ENCODE data around the gene PRRC1. TPM values are rescaled to one million over a fixed set of nuclear protein-coding genes. Genes with fewer than 3 reads are reported as not detected.

The PRRC1 gene
- polyA plus RNA-seq, 1 of the 3 experiments (the other 2 are of a cell fraction), result 26.6 TPM

- H3F3A ChIP-seq (replicated peaks; ENCODE audit: insufficient read depth), result no peaks in the 10 kb centered on the region
- H3K27ac ChIP-seq (ENCODE audit: low read depth in 2 of 2, low read length in 1 of 2), result no peak overlapping the region
- H2AFZ ChIP-seq (ENCODE audit: low read depth), result no peak overlapping the region
- POLR2A ChIA-PET, result no interaction called here
- H3K36me3 ChIP-seq (replicated peaks in 1 of 2; ENCODE audit: control insufficient read depth in 1 of 2, insufficient read depth in 2 of 2, low read length in 1 of 2), result no peaks in the 10 kb centered on the region
- TF ChIP-seq, protein P1, sequence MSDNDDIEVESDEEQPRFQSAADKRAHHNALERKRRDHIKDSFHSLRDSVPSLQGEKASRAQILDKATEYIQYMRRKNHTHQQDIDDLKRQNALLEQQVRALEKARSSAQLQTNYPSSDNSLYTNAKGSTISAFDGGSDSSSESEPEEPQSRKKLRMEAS (IDR thresholded peaks at IDR 0.05; ENCODE audit: low read depth), result no peak
- peak; percentile 37 for TF ChIP-seq SMC3 (IDR thresholded peaks at IDR 0.05; ENCODE audit: low read depth, low read length)
- peak; percentile 99 for TF ChIP-seq CTCF (IDR thresholded peaks at IDR 0.05)
- no peak for TF ChIP-seq FOXJ3 (CRISPR knock-in tag; IDR thresholded peaks at IDR 0.05)
- TF ChIP-seq RAD21 (IDR thresholded peaks at IDR 0.05; ENCODE audit: low read length), result peak; percentile 49
- no peaks in the 10 kb centered on the region for H3K9me2 ChIP-seq
- H3K9me3 ChIP-seq, result no peaks in the 10 kb centered on the region
- H4K20me1 ChIP-seq (ENCODE audit: insufficient read depth), result no peaks in the 10 kb centered on the region
- peaks cover 5% of the 10 kb centered on the region; the same call in 1 of the 2 replicates for H3K27me3 ChIP-seq (ENCODE audit: insufficient read depth)
- no peak overlapping the region for H3K4me2 ChIP-seq
- H3K9ac ChIP-seq, result no peak overlapping the region
- no peak overlapping the region; a peak in 1 of 4 replicates for H3K4me3 ChIP-seq (ENCODE audit: low read depth in 2 of 2, low read length in 1 of 2)
- no peaks in the 10 kb centered on the region for H3K79me2 ChIP-seq (ENCODE audit: insufficient read depth)
- CTCF ChIA-PET, result interaction anchor here (0.6 to 4.8 kb wide), 61 partner anchors 8 to 1154 kb away, joined by 3 to 46 read pairs (median 4); partner anchors contain the start of genes MEGF10 and PRRC1
- 59% methylated on average over 3 of the region's 3 CpGs for WGBS (ENCODE audit: low lambda C conversion rate)
- DNase-seq, result peak; percentile 42
- H3K4me1 ChIP-seq (ENCODE audit: control insufficient read depth in 1 of 2, insufficient read depth in 2 of 2, low read depth in 1 of 2, low read length in 1 of 2), result no peaks in the 10 kb centered on the region
These were observed 24.3 kb upstream of the PRRC1 start for GRCh38 chr5:127492854-127493738.

DNA sequence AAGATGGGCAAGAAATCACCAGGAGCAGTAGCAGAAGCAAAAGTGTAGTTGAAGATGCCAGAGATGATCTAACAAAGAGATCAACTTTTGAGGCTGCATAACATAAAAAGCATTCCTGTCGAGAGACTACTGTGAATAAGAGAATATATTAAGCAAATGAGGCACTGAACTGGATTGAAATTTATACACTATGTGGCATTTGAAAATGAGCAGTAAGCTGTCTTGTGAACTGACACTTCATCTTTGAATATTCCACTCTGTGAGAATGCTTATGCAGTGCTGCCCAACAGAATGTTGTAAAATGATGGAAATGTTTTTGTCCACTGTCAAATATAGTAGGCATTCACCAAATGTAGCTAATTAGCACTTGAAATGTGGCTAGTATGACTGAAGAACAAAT is 18.9 kb upstream of the PRRC1 start:
- Histone ChIP-seq H3K9me2 (peaks cover 4% of the 10 kb centered on the region; the same call in 1 of the 2 replicates), H3K4me1 (ENCODE audit: control insufficient read depth in 1 of 2, insufficient read depth in 2 of 2, low read depth in 1 of 2, low read length in 1 of 2) (no peaks in the 10 kb centered on the region), H2AFZ (ENCODE audit: low read depth) (no peak overlapping the region), H3K4me3 (ENCODE audit: low read depth in 2 of 2, low read length in 1 of 2) (no peak overlapping the region), H3K9ac (no peak overlapping the region), H3K9me3 (no peaks in the 10 kb centered on the region), H3K79me2 (ENCODE audit: insufficient read depth) (no peaks in the 10 kb centered on the region), H3F3A (replicated peaks; ENCODE audit: insufficient read depth) (no peaks in the 10 kb centered on the region), H4K20me1 (ENCODE audit: insufficient read depth) (no peaks in the 10 kb centered on the region), H3K27me3 (ENCODE audit: insufficient read depth) (peaks cover 5% of the 10 kb centered on the region; the same call in 1 of the 2 replicates), H3K36me3 (replicated peaks in 1 of 2; ENCODE audit: control insufficient read depth in 1 of 2, insufficient read depth in 2 of 2, low read length in 1 of 2) (no peaks in the 10 kb centered on the region), H3K27ac (ENCODE audit: low read depth in 2 of 2, low read length in 1 of 2) (no peak overlapping the region), H3K4me2 (no peak overlapping the region)
- ChIA-PET POLR2A (no interaction called here), CTCF (interaction anchor here (1.0 to 1.4 kb wide), 2 partner anchors 11 to 209 kb away, joined by 3 to 4 read pairs; no protein-coding TSS in a partner anchor)
- DNase-seq, result no peak
- TF ChIP-seq TCF12 (IDR thresholded peaks at IDR 0.05) (no peak), NRF1 (IDR thresholded peaks at IDR 0.05; ENCODE audit: low read depth, low read length) (no peak), EP300 (IDR thresholded peaks at IDR 0.05; ENCODE audit: borderline replicate concordance in 1 of 2, low read depth in 1 of 2, low read length in 1 of 2) (no peak), TAF1 (IDR thresholded peaks at IDR 0.05; ENCODE audit: borderline replicate concordance, low read depth, low read length) (no peak), FOSL2 (IDR thresholded peaks at IDR 0.05; ENCODE audit: borderline replicate concordance, low read depth) (no peak), FOXM1 (IDR thresholded peaks at IDR 0.05; ENCODE audit: low read depth) (no peak), RXRA (IDR thresholded peaks at IDR 0.05; ENCODE audit: borderline replicate concordance, low read depth) (no peak), USF1 (IDR thresholded peaks at IDR 0.05; ENCODE audit: borderline replicate concordance, low read depth) (no peak), SIN3A (IDR thresholded peaks at IDR 0.05; ENCODE audit: borderline replicate concordance, low read depth, low read length) (no peak)
- 15% methylated on average over 1 of the region's 1 CpG for WGBS (ENCODE audit: low lambda C conversion rate)

Data from SK-N-SH (cell line).